IMR-90 (cell line): ENCODE data around the gene UPK3B. TPM values are rescaled to one million over a fixed set of nuclear protein-coding genes. Genes with fewer than 3 reads are reported as not detected.

Experiments used
- ATAC-seq: fragments of 200-7000 bp; cut with Tn5 transposase; 2 replicates; pipeline ENCODE4 v1.9.1; 2020; ENCODE audit warnings: low read depth, mild to moderate bottlenecking, moderate library complexity
- BruUV-seq: library from RNA; stranded (reverse); fragments of 400-500 nt; replicated peaks from 2 replicates; lab custom pipeline; 2021; lab: Mats Ljungman, UMichigan
- CTCF ChIA-PET: fragments of 300-600 bp; formaldehyde crosslinking; extraction: SDS; loops from one replicate; lab custom pipeline; 2021; ENCODE audit warnings: antibody characterized with exemption; lab: Yijun Ruan, JAX
- POLR2A ChIA-PET: fragments of 300-600 bp; sonication (Branson Sonifier 250); formaldehyde crosslinking; loops from one replicate; lab custom pipeline; 2022; ENCODE audit warnings: antibody characterized with exemption; ENCODE audit not compliant: unreplicated experiment; lab: Charles Lee
- DNase-seq: peaks from one replicate; pipeline ENCODE4 v3.0.0; 2013
- H2AFZ ChIP-seq: replicated peaks from 2 replicates; pipeline ENCODE3; 2013; ENCODE audit warnings: low read length, mild to moderate bottlenecking; ENCODE audit not compliant: poor library complexity
- H2AK5ac ChIP-seq: 2 replicates; pipeline ENCODE4 v1.6.1; 2013; ENCODE audit warnings: low read depth, low read length, inconsistent platforms
- H2AK9ac ChIP-seq: replicated peaks from 2 replicates; pipeline ENCODE3; 2013; ENCODE audit warnings: mild to moderate bottlenecking, low read depth, low read length, moderate library complexity; ENCODE audit not compliant: poor library complexity
- H2BK120ac ChIP-seq: 2 replicates; pipeline ENCODE4 v1.6.1; 2013; ENCODE audit warnings: low read depth, low read length, inconsistent platforms
- H2BK15ac ChIP-seq: 3 replicates; pipeline ENCODE4 v1.6.1; 2013; ENCODE audit warnings: low read depth, low read length, inconsistent platforms
- H2BK20ac ChIP-seq: 2 replicates; pipeline ENCODE4 v1.6.1; 2013; ENCODE audit warnings: low read depth, mild to moderate bottlenecking, inconsistent platforms, low read length, moderate library complexity
- H2BK5ac ChIP-seq: 2 replicates; pipeline ENCODE4 v1.6.1; 2013; ENCODE audit warnings: mild to moderate bottlenecking, low read depth, low read length, inconsistent platforms; ENCODE audit not compliant: poor library complexity, severe bottlenecking
- H3K14ac ChIP-seq: replicated peaks from 2 replicates; pipeline ENCODE4 v1.6.1; 2013; ENCODE audit warnings: low read depth, low read length, inconsistent platforms
- H3K18ac ChIP-seq: 2 replicates; pipeline ENCODE4 v1.6.1; 2013; ENCODE audit warnings: low read depth, low read length, control low read depth
- H3K23ac ChIP-seq: 2 replicates; pipeline ENCODE4 v1.6.1; 2013; ENCODE audit warnings: low read depth, low read length, inconsistent platforms
- H3K27ac ChIP-seq: 2 replicates; pipeline ENCODE4 v1.5.1; 2013; ENCODE audit warnings: mild to moderate bottlenecking, control low read depth, low read length; ENCODE audit not compliant: insufficient read depth
- H3K27me3 ChIP-seq: 2 replicates; pipeline ENCODE4 v1.6.1; 2013; ENCODE audit warnings: low read length; ENCODE audit not compliant: control insufficient read depth, insufficient read depth
- H3K36me3 ChIP-seq: 2 replicates; pipeline ENCODE4 v1.6.1; 2013; ENCODE audit warnings: low read length, mixed read lengths; ENCODE audit not compliant: control insufficient read depth, insufficient read depth
- H3K4ac ChIP-seq: 2 replicates; pipeline ENCODE4 v1.6.1; 2013; ENCODE audit warnings: low read depth, low read length, inconsistent platforms
- H3K4me1 ChIP-seq: 2 replicates; pipeline ENCODE4 v1.6.1; 2013; ENCODE audit warnings: low read length, mixed read lengths; ENCODE audit not compliant: control insufficient read depth, insufficient read depth
- H3K4me2 ChIP-seq: 2 replicates; pipeline ENCODE4 v1.6.1; 2013; ENCODE audit warnings: low read depth, mild to moderate bottlenecking, control low read depth, low read length, moderate library complexity
- H3K4me3 ChIP-seq: 2 replicates; pipeline ENCODE4 v1.5.1; 2013; ENCODE audit warnings: low read depth, mild to moderate bottlenecking, control low read depth, low read length, moderate library complexity; ENCODE audit not compliant: insufficient read depth
- H3K56ac ChIP-seq: 2 replicates; pipeline ENCODE4 v1.6.1; 2013; ENCODE audit warnings: low read length, inconsistent platforms; ENCODE audit not compliant: insufficient read depth; ENCODE audit errors: extremely low read depth
- H3K79me1 ChIP-seq, 2 experiments: 2 replicates each; pipeline ENCODE4 v1.6.1; 2013; ENCODE audit warnings: low read length in 2 of 2, inconsistent platforms in 1 of 2, low read depth in 1 of 2
- H3K9ac ChIP-seq: 2 replicates; pipeline ENCODE4 v1.6.1; 2013; ENCODE audit warnings: low read depth, low read length, control low read depth
- H3K9me1 ChIP-seq: 2 replicates; pipeline ENCODE4 v1.6.1; 2013; ENCODE audit warnings: low read length, inconsistent platforms; ENCODE audit not compliant: insufficient read depth
- H3K9me3 ChIP-seq: 2 replicates; pipeline ENCODE4 v1.6.1; 2013; ENCODE audit warnings: low read length; ENCODE audit not compliant: control insufficient read depth, insufficient read depth
- H4K20me1 ChIP-seq: 2 replicates; pipeline ENCODE4 v1.6.1; 2013; ENCODE audit warnings: low read length, inconsistent platforms; ENCODE audit not compliant: insufficient read depth
- H4K5ac ChIP-seq: 2 replicates; pipeline ENCODE4 v1.6.1; 2013; ENCODE audit warnings: mild to moderate bottlenecking, low read depth, low read length, control low read depth
- H4K8ac ChIP-seq, 2 experiments: 2 replicates each; pipeline ENCODE4 v1.6.1; 2013; ENCODE audit warnings: low read depth in 2 of 2, low read length in 2 of 2, control low read depth in 1 of 2, inconsistent platforms in 1 of 2
- H4K91ac ChIP-seq: 2 replicates; pipeline ENCODE4 v1.6.1; 2013; ENCODE audit warnings: low read depth, low read length, inconsistent platforms; ENCODE audit not compliant: insufficient read depth
- BHLHE40 ChIP-seq: fragments of 150-350 bp; IDR thresholded peaks from 2 replicates; pipeline ENCODE4 v1.6.1; 2016; ENCODE audit warnings: mild to moderate bottlenecking, low read depth, low read length
- CEBPB ChIP-seq: IDR thresholded peaks from 2 replicates; pipeline ENCODE4 v1.6.1; 2012; ENCODE audit warnings: low read depth, low read length, improper control_type of control experiment
- CHD1 ChIP-seq: IDR thresholded peaks from 2 replicates; pipeline ENCODE4 v1.6.1; 2012; ENCODE audit warnings: low read depth, low read length, improper control_type of control experiment
- CTCF ChIP-seq: conservative IDR thresholded peaks from 2 replicates; pipeline ENCODE4 v1.5.1; 2012; ENCODE audit warnings: mild to moderate bottlenecking, low read depth, low read length, improper control_type of control experiment
- ELK1 ChIP-seq: fragments of 150-350 bp; IDR thresholded peaks from 2 replicates; pipeline ENCODE4 v1.6.1; 2016; ENCODE audit warnings: low read depth, mild to moderate bottlenecking, low read length, moderate library complexity, borderline replicate concordance
- FOS ChIP-seq: fragments of 150-350 bp; IDR thresholded peaks from 2 replicates; pipeline ENCODE4 v1.6.1; 2016; ENCODE audit warnings: low read depth, low read length
- MAFK ChIP-seq: IDR thresholded peaks from 2 replicates; pipeline ENCODE4 v1.6.1; 2012; ENCODE audit warnings: low read depth, low read length, improper control_type of control experiment
- NFE2L2 ChIP-seq: fragments of 150-350 bp; IDR thresholded peaks from 2 replicates; pipeline ENCODE4 v1.6.1; 2016; ENCODE audit warnings: low read depth, mild to moderate bottlenecking, low read length
- POLR2A ChIP-seq: IDR thresholded peaks from 2 replicates; pipeline ENCODE4 v1.6.1; 2012; ENCODE audit warnings: mild to moderate bottlenecking, low read depth, low read length
- RAD21 ChIP-seq: IDR thresholded peaks from 2 replicates; pipeline ENCODE4 v1.6.1; 2012; ENCODE audit warnings: low read length, improper control_type of control experiment
- RCOR1 ChIP-seq: IDR thresholded peaks from 2 replicates; pipeline ENCODE4 v1.6.1; 2012; ENCODE audit warnings: mild to moderate bottlenecking, low read length, improper control_type of control experiment; ENCODE audit not compliant: insufficient replicate concordance
- RFX5 ChIP-seq: IDR thresholded peaks from 2 replicates; pipeline ENCODE4 v1.8.0; 2012; ENCODE audit warnings: low read depth, mild to moderate bottlenecking, low read length, moderate library complexity
- SMC3 ChIP-seq: fragments of 150-350 bp; IDR thresholded peaks from 2 replicates; pipeline ENCODE4 v1.6.1; 2016; ENCODE audit warnings: low read depth, mild to moderate bottlenecking, antibody characterized with exemption, low read length, moderate library complexity
- WGBS, 2 experiments: methylation state at CpG; one replicate each; pipeline versions ENCODE4 v1.1.5 to v1.1.7; 2013; ENCODE audit warnings: missing lambda C conversion rate in 2 of 2; ENCODE audit not compliant: insufficient read length in 1 of 2; ENCODE audit errors: extremely low coverage in 2 of 2; 5-methylcytosine and 5-hydroxymethylcytosine counted together
- dilution Hi-C: fragments of 300-500 bp; cut with HindIII; formaldehyde crosslinking; loops from one replicate; pipeline ENCODE4 v1.14.3; 2018; ENCODE audit warnings: low sequenced_read_pairs; ENCODE audit not compliant: unreplicated experiment
- in situ Hi-C: fragments of 300-500 bp; cut with MboI; formaldehyde crosslinking; loops from 3 replicates; pipeline ENCODE4 v1.14.3; 2019; ENCODE audit warnings: low sequenced_read_pairs, inconsistent platforms, mixed read lengths
- intact Hi-C: fragments of 100-400 bp; cut with micrococcal nuclease; formaldehyde crosslinking; loops from 2 replicates; pipeline ENCODE4 v1.10.0; 2022
- polyA plus RNA-seq, 3 experiments: library from polyadenylated mRNA; depleted of rRNA; stranded (reverse); fragments of >200 nt; gene quantifications; 2 replicates each; pipeline ENCODE4 v1.2.3, GENCODE V29; 2012; ENCODE audit warnings: low replicate concordance in 1 of 3
- total RNA-seq: library from RNA; depleted of rRNA; stranded (reverse); fragments of >200 nt; gene quantifications from 2 replicates; pipeline ENCODE4 v1.2.3, GENCODE V29; 2012
- TF ChIP-seq, protein P1 (sequence below): fragments of 150-350 bp; IDR thresholded peaks from 2 replicates; pipeline ENCODE4 v1.6.1; 2017; ENCODE audit warnings: mild to moderate bottlenecking, antibody characterized with exemption, low read length, low read depth

The UPK3B gene
- total and polyA plus RNA-seq, 2 of the 4 experiments (the other 2 are of a cell fraction): 0.26 TPM; not detected in 1

DNA sequence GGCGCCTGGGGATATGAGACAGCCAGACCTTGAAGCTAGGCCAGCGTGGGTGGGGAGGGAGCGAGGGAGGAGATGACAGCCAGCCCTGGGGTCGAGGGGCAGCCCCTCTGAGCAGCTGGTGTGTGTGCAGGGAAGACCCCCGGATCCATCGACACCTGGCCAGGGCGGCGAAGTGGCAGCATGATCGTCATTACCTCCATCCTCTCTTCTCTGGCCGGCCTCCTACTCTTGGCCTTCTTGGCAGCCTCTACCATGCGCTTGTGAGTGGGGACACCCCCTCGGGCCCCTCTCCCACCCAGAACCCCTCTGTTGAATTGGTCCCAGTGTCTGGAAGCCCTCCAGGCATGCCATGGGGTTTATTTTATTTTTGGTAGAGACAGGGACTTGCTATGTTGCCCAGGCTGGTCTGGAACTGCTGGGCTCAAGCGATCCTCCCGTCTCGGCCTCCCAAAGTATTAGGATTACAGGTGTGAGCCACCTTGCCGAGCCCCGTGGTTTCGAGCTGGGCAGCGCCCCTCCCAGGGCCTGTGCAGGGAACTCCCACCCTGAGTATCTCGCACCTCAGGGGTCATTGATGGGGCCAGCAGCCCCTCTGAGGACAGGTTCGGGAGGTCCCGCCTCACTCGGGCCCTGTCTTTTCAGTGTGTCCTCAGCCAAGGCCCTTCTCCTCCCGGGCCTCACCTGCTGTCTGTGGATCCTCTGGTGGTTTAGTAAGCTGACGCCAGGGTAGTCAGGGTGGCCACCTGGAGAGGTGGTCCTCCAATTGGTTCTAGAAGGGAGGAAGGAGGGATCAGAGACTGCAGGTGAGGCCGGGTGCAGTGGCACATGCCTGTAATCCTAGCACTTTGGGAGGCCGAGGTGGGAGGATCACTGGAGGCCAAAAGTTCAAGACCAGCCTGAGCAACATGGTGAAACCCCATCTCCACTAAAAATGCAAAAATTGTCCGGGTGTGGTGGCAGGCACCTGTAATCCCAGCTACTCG lies 3.8 kb downstream of the UPK3B start:
- no peak for DNase-seq
- Histone ChIP-seq H3K56ac (no peak overlapping the region), H3K27me3 (no peaks in the 10 kb centered on the region), H3K23ac (no peak overlapping the region), H4K91ac (no peak overlapping the region), H2BK120ac (no peak overlapping the region), H3K4me1 (peaks cover 2% of the 10 kb centered on the region; the same call in 1 of the 2 replicates), H2BK20ac (no peak overlapping the region), H3K4ac (no peak overlapping the region), H3K27ac (no peak overlapping the region), H3K4me3 (no peak overlapping the region), H4K8ac (no peak overlapping the region), H3K14ac (no peak overlapping the region), H2AK5ac (no peak overlapping the region; the same call in 1 of the 2 replicates), H3K79me1 (no peaks in the 10 kb centered on the region), H2BK5ac (no peak overlapping the region), H3K9me1 (no peaks in the 10 kb centered on the region), H3K9me3 (no peaks in the 10 kb centered on the region), H4K5ac (no peak overlapping the region), H3K4me2 (no peak overlapping the region), H2BK15ac (no peak overlapping the region), H3K18ac (no peak overlapping the region), H2AFZ (no peak overlapping the region), H2AK9ac (no peak overlapping the region), H3K9ac (no peak overlapping the region), H3K36me3 (no peaks in the 10 kb centered on the region), H4K20me1 (no peaks in the 10 kb centered on the region)
- no TSS peak for BruUV-seq
- in situ Hi-C loops (no loop called here), dilution Hi-C loops (no loop called here), intact Hi-C loops (no loop called here)
- ATAC-seq: no peak
- WGBS, 2 experiments: 89% methylated on average over 8 of the region's 29 CpGs; no CpG with 5 or more reads in 1 of the 2 experiments
- ChIA-PET POLR2A (no interaction called here), CTCF (no interaction called here)
- TF ChIP-seq SMC3 (no peak), MAFK (no peak), CHD1 (no peak), CEBPB (no peak), RAD21 (no peak), ELK1 (no peak), RFX5 (no peak), RCOR1 (no peak), FOS (no peak), BHLHE40 (no peak), CTCF (no peak), NFE2L2 (no peak), POLR2A (no peak)
- TF ChIP-seq, protein P1, sequence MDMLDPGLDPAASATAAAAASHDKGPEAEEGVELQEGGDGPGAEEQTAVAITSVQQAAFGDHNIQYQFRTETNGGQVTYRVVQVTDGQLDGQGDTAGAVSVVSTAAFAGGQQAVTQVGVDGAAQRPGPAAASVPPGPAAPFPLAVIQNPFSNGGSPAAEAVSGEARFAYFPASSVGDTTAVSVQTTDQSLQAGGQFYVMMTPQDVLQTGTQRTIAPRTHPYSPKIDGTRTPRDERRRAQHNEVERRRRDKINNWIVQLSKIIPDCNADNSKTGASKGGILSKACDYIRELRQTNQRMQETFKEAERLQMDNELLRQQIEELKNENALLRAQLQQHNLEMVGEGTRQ: no peak
